Measurements from ENCODE around the gene GOLPH3. TPM values are rescaled to one million over a fixed set of nuclear protein-coding genes. Genes with fewer than 3 reads are reported as not detected.

Gene GOLPH3
- total and polyA plus RNA-seq, 12 donors: 23.2 to 69.5 (median 38.0) TPM

Other genes starting within 250 kb of the GOLPH3 start
- gene MTMR12, start 138.6 kb upstream of the GOLPH3 start, total RNA-seq: 10 to 100 TPM; 15.4 to 27.2 (median 19.9) TPM
- gene MTMR12, start 138.6 kb upstream of the GOLPH3 start, polyA plus RNA-seq: 1 to 10 TPM; 5.4 to 5.6 TPM

Data from heart right ventricle (tissue), 12 donors.